GM21737 (cell line): ENCODE data around the gene MYO15A.

Experiments
- ATAC-seq: cut with Tn5 transposase; IDR thresholded peaks from one replicate; pipeline ENCODE4 v1.9.1; 2021; ENCODE audit warnings: mild to moderate bottlenecking, moderate library complexity; ENCODE audit not compliant: unreplicated experiment

The MYO15A gene, protein sequence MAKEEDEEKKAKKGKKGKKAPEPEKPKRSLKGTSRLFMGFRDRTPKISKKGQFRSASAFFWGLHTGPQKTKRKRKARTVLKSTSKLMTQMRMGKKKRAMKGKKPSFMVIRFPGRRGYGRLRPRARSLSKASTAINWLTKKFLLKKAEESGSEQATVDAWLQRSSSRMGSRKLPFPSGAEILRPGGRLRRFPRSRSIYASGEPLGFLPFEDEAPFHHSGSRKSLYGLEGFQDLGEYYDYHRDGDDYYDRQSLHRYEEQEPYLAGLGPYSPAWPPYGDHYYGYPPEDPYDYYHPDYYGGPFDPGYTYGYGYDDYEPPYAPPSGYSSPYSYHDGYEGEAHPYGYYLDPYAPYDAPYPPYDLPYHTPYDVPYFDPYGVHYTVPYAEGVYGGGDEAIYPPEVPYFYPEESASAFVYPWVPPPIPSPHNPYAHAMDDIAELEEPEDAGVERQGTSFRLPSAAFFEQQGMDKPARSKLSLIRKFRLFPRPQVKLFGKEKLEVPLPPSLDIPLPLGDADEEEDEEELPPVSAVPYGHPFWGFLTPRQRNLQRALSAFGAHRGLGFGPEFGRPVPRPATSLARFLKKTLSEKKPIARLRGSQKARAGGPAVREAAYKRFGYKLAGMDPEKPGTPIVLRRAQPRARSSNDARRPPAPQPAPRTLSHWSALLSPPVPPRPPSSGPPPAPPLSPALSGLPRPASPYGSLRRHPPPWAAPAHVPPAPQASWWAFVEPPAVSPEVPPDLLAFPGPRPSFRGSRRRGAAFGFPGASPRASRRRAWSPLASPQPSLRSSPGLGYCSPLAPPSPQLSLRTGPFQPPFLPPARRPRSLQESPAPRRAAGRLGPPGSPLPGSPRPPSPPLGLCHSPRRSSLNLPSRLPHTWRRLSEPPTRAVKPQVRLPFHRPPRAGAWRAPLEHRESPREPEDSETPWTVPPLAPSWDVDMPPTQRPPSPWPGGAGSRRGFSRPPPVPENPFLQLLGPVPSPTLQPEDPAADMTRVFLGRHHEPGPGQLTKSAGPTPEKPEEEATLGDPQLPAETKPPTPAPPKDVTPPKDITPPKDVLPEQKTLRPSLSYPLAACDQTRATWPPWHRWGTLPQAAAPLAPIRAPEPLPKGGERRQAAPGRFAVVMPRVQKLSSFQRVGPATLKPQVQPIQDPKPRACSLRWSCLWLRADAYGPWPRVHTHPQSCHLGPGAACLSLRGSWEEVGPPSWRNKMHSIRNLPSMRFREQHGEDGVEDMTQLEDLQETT (N-terminal part only)

GRCh38 chr17:18108401-18109312 is at the start of gene MYO15A:
MYO15A (plus strand) TSS chr17:18108756; CDS start chr17:18118801, 10,045 bp downstream.
- no peak for ATAC-seq

GRCh38 chr17:18059283-18059682 is 49.3 kb upstream of the MYO15A start:
- ATAC-seq: no peak

GRCh38 chr17:18064053-18064452 is 44.5 kb upstream of the MYO15A start:
- ATAC-seq: no peak

DNA sequence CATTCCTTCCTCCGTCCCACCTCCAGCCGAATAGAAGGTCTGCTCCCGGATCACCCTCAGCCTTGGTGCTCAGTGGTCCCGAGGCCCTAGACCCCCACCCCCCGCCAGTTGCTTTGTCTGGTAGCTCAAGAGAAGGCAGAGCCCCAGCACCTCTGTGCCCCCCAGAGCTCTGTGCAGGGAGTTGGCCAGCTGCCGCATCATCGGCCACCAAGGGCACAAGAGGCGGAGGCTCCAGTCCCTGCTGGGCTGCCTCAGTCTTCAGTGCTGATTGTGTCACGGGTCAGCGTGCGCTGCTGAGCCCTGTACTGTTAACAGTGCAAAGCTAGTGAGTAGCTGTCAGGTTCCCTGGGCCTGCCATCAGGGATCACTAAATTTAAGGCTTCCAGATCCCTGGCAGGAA is 43.0 kb upstream of the MYO15A start:
- ATAC-seq: no peak

DNA sequence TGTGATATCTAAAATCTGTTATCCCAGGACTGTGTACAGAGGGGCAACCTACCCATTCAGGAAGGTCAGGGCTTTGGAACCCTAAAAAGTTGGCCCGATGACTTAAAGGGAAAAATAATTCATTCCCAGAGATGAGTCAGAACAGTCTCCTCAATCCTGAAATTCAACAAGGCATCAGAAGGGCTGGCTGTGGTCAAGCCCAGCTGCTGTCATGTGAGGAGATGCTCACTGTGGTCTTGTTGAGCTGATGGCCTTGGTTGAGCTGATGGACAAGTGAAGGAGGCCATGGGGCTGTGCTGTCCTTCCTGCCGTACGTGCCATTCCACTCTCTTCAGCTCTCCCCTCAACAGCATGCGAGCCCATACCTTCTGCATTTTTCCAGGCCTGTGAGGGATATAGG is 41.7 kb upstream of the MYO15A start:
- ATAC-seq: no peak

DNA sequence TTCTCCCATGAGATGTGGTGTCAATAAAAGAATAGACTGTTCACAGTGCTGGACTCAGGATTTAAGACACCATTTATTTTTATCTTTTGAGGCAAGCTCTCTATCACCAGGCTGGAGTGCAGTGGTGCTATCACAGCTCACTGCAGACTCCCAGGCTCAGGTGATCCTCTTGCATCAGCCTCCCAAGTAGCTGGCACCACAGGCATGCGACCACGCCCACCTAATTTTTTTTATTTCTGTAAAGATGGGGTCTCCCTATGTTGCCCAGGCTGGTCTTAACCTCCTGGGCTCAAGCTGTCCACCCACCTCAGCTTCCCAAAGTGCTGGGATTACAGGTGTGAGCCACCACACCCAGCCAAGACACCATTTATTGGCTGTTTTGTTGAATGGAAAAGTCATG is 39.5 kb upstream of the MYO15A start:
- no peak for ATAC-seq

- ATAC-seq: no peak
Measured at GRCh38 chr17:18070861-18071340, 37.7 kb upstream of the MYO15A start.

- no peak for ATAC-seq
Measured at GRCh38 chr17:18071751-18072150, 36.8 kb upstream of the MYO15A start.

DNA sequence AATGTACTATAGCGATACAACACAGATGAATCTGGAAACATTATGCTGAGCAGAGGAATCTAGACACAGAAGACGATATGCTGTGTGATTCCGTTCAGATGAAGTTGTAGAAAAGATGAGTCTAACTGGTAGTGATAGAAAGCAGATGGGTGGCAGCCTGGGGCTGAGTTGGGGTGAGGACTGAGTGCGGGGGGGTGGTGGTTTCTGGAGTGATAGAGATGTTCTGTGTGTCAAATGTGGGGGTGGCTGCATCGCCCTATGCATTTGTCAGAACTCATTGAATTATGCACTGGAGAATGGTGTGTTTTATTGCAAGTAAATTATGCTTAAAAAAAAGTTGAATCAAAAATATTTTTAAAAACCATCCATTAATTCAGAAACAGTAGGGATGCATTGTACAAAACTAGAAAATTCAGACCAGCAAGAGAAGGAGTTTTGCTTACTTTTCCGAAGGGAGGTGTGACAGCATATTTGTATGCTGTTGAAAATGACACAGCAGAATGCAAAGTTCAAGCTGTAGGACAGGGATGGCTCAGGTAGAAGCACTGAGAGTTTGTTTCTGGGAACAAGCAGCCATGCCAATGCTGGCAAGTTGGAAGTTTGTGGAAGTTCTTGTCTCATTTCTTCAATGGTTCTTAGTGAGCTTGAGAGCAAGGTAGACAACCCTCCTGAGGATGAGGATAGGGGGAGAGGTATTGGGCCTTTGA is 33.8 kb upstream of the MYO15A start:
- no peak for ATAC-seq

GRCh38 chr17:18076936-18077335 is 31.6 kb upstream of the MYO15A start:
- no peak for ATAC-seq

DNA sequence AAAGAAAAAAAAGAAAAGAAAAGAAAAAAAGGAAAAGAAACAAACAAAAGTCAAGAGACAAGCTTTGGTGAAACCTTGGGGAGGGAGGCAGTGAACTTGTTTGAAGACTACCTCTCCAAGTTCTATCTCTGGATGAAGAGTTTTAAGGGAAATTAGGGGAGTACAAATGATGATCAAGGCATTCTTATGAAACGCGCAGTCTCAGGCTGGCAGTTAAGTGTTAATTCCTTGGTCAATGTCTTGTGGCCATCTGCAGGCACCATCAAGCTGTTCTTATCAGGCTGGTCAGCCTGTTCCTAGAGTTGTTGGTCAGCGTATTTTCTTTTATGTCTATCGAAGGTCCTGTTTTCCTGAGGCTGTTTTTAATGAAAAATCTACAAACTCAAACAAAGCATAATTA is 29.0 kb upstream of the MYO15A start:
- ATAC-seq: no peak

GRCh38 chr17:18084256-18084655 is 24.3 kb upstream of the MYO15A start:
- no peak for ATAC-seq

DNA sequence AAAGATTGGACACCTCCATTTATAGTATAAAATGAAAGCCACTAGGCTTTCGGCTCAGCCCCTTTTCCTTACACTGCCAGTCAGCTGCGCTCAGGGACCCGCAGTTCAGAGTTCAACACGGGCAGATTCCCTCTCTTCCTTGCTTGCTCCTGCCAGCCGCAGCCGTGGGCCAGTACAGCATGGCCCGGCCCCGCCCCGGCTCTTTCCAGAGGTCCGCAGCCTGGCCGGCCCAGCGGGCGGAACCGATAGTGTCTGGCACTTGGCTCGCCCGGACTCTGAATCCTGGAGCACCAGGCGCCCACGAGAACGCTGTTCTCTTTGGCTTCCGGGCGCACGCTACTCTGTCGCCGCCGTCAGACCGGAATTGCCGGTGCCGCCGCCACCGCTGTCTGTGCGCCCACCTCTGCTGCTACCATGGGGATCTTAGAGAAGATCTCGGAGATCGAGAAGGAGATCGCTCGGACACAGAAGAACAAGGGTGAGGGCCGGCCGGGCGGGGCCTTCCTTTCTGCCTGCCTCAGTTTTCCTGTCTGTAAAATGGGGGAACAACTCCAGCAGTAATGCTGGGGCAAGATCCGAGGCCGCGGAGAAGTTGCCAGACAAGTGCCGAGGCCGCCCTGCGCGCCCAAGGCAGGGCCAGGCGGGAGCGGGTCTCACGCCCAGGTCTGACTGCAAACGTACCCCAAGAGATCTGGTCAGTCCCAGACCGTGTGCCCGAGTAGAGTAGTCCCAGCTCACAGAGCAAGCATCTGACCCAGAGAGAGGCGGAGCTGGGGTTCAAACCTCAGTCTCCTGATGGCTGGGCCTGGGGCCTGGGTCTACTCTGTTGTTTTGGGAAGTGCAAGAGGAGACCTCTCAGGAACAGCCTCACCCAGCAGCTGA is 20.7 kb upstream of the MYO15A start, which contains the start of gene DRG2:
Gene DRG2 (plus strand): TSS at position 339 of the 882 bp plus-strand sequence. CDS start 76 bp downstream, at position 415.
- ATAC-seq: peak; percentile 61

GRCh38 chr17:18089613-18090012 is 18.9 kb upstream of the MYO15A start:
- no peak for ATAC-seq

- ATAC-seq: no peak
Measured at GRCh38 chr17:18093616-18094408, 14.7 kb upstream of the MYO15A start.

DNA sequence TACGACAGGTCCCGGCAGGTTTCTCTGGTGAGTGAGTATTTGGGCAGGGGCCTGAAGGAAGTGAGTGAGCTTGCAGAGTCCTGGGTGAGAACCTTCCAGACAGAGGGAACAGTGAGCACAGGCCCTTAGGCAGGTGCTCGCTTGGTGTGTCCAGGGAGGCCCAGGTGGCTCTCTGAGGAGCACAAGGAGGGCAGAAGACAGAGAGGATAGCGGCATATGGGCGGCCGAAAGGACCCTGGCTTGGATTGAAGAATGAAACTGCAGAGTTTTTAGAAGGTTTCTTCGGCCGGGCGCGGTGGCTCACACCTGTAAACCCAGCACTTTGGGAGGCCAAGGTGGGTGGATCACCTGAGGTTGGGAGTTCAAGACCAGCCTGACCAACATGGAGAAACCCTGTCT is 14.1 kb upstream of the MYO15A start:
- no peak for ATAC-seq

- ATAC-seq: no peak
Measured at GRCh38 chr17:18099516-18099915, 9.0 kb upstream of the MYO15A start.
